HepG2 (cell line): ENCODE measurements around the gene FGFR3. TPM values are rescaled to one million over a fixed set of nuclear protein-coding genes. Genes with fewer than 3 reads are reported as not detected.

ENCODE experiments used
- CHCHD3 ChIP-seq: sonication (generic); formaldehyde crosslinking; IDR thresholded peaks from 2 replicates; pipeline ENCODE4 v1.8.0; 2022; ENCODE audit warnings: mild to moderate bottlenecking, missing genetic modification reagents, moderate library complexity
- CHD4 ChIP-seq: fragments of 200-600 bp; sonication (generic); IDR thresholded peaks from 2 replicates; pipeline ENCODE4 v1.7.0; 2017; ENCODE audit warnings: mild to moderate bottlenecking, low read length, borderline replicate concordance
- GMEB2 ChIP-seq: IDR thresholded peaks from 2 replicates; pipeline ENCODE4 v1.6.1; 2016; ENCODE audit warnings: missing biosample characterization, missing genetic modification reagents, low read depth
- HDAC2 ChIP-seq: sonication (generic); formaldehyde crosslinking; IDR thresholded peaks from 2 replicates; pipeline ENCODE4 v1.4.0; 2020; ENCODE audit warnings: missing genetic modification reagents
- HOXD1 ChIP-seq: sonication (generic); formaldehyde crosslinking; IDR thresholded peaks from 2 replicates; pipeline ENCODE4 v1.5.0; 2020; ENCODE audit warnings: missing genetic modification reagents
- ONECUT2 ChIP-seq: sonication (generic); formaldehyde crosslinking; IDR thresholded peaks from 2 replicates; pipeline ENCODE4 v1.4.0; 2020; ENCODE audit warnings: missing genetic modification reagents
- PAF1 ChIP-seq: IDR thresholded peaks from 2 replicates; pipeline ENCODE4 v1.6.1; 2016; ENCODE audit warnings: missing genetic modification reagents, missing compliant biosample characterization
- RARG ChIP-seq: sonication (generic); formaldehyde crosslinking; IDR thresholded peaks from 2 replicates; pipeline ENCODE4 v1.4.0; 2020; ENCODE audit warnings: low read depth, mild to moderate bottlenecking, missing genetic modification reagents
- ZBTB42 ChIP-seq: sonication (generic); formaldehyde crosslinking; IDR thresholded peaks from 2 replicates; pipeline ENCODE4 v1.5.0; 2020; ENCODE audit warnings: mild to moderate bottlenecking, missing genetic modification reagents
- ZFP62 ChIP-seq: sonication (generic); formaldehyde crosslinking; IDR thresholded peaks from 2 replicates; pipeline ENCODE4 v1.4.0; 2020; ENCODE audit warnings: missing genetic modification reagents
- ZFP82 ChIP-seq: sonication (generic); formaldehyde crosslinking; IDR thresholded peaks from 2 replicates; pipeline ENCODE4 v1.5.1; 2020; ENCODE audit warnings: mild to moderate bottlenecking, missing genetic modification reagents, borderline replicate concordance
- ZNF224 ChIP-seq: sonication (generic); formaldehyde crosslinking; IDR thresholded peaks from 2 replicates; pipeline ENCODE4 v1.5.0; 2020; ENCODE audit warnings: mild to moderate bottlenecking, missing genetic modification reagents
- ZNF672 ChIP-seq: sonication (generic); formaldehyde crosslinking; IDR thresholded peaks from 2 replicates; pipeline ENCODE4 v1.8.1; 2022; ENCODE audit warnings: missing genetic modification reagents
- ZNF780A ChIP-seq: sonication (generic); formaldehyde crosslinking; IDR thresholded peaks from 2 replicates; pipeline ENCODE4 v1.8.0; 2022; ENCODE audit warnings: mild to moderate bottlenecking, missing genetic modification reagents, moderate library complexity
- ZSCAN31 ChIP-seq: sonication (generic); formaldehyde crosslinking; IDR thresholded peaks from 2 replicates; pipeline ENCODE4 v1.5.0; 2020; ENCODE audit warnings: low read depth, mild to moderate bottlenecking, missing genetic modification reagents
- ZZZ3 ChIP-seq: sonication (generic); formaldehyde crosslinking; IDR thresholded peaks from 2 replicates; pipeline ENCODE4 v1.4.0; 2020; ENCODE audit warnings: missing genetic modification reagents, mild to moderate bottlenecking, borderline replicate concordance
- polyA plus RNA-seq, 8 experiments: library from polyadenylated mRNA; depleted of rRNA in 3 of 8; stranded (reverse) in 7 of 8; unstranded in 1 of 8; fragments of >200 nt; fragmentation: Illumina TruSeq in 4 of 8; extraction: Trizol in 4 of 8; gene quantifications; 2 replicates each; pipeline versions ENCODE4 v1.2.1 to v1.2.3, GENCODE V29; 2011 to 2016; ENCODE audit warnings: low read depth in 4 of 8, missing spikeins in 1 of 8, mixed read lengths in 1 of 8; ENCODE audit not compliant: insufficient read depth in 1 of 8
- total RNA-seq, 5 experiments: library from RNA; depleted of rRNA; stranded (reverse); fragments of >200 nt; fragmentation: Illumina TruSeq; extraction: Trizol; gene quantifications; 2 replicates each; pipeline ENCODE4 v1.2.3, GENCODE V29; 2016; ENCODE audit warnings: low read depth in 1 of 5
- TF ChIP-seq, protein P1 (sequence below): sonication (generic); formaldehyde crosslinking; IDR thresholded peaks from 2 replicates; pipeline ENCODE4 v1.5.0; 2020; ENCODE audit warnings: mild to moderate bottlenecking, missing genetic modification reagents
- TF ChIP-seq, protein P2 (sequence below): sonication (generic); formaldehyde crosslinking; IDR thresholded peaks from 2 replicates; pipeline ENCODE4 v1.5.0; 2020; ENCODE audit warnings: missing genetic modification reagents
- TF ChIP-seq, protein P3 (sequence below): sonication (generic); formaldehyde crosslinking; IDR thresholded peaks from 2 replicates; pipeline ENCODE4 v1.5.1; 2020; ENCODE audit warnings: mild to moderate bottlenecking, missing genetic modification reagents, moderate library complexity

FGFR3 gene
- total and polyA plus RNA-seq, 2 of the 13 experiments (the other 11 are each of a cell fraction or from before 2014, with no cell fraction given): 103 to 109 TPM

DNA sequence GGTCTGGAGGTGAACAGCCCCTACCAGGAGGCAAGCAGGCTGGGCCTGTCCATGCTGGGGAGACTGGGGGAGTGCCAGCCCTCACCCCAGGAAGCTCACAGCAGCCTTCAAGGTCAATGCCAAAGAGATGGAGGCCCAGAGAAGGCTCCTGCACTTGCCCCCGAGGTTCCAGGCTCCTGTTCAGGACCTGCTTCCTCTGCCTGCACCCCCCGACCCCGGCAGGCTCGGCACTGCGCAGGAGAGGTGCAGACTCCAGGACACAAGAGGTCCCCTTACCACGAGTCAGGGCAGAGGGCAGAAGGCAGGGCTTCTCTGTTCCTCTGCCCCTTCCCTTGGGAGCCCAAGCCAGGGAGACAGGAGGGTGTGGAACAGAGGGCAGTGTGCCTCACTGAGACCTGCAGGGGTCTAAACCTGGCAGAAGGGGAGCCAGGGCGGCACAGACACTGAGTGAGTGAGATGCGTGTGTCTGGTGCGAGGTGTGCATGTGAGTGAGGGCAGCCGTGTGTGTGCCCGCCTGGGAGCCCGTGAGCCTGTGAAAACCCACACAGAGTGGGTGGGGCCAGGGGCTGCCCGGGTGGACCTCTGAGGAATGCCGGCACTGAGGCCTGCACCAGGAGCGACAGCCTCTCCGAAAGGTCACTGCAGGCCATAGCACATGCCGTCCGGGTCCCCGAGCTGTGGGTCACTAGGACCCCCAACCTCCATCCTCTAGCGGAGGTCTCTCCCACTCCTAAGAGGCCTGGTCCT is 30.7 kb upstream of the FGFR3 start (continued):
- TF ChIP-seq GMEB2: no peak
- no peak for TF ChIP-seq ZNF780A (CRISPR knock-in tag)
- TF ChIP-seq, protein P1, sequence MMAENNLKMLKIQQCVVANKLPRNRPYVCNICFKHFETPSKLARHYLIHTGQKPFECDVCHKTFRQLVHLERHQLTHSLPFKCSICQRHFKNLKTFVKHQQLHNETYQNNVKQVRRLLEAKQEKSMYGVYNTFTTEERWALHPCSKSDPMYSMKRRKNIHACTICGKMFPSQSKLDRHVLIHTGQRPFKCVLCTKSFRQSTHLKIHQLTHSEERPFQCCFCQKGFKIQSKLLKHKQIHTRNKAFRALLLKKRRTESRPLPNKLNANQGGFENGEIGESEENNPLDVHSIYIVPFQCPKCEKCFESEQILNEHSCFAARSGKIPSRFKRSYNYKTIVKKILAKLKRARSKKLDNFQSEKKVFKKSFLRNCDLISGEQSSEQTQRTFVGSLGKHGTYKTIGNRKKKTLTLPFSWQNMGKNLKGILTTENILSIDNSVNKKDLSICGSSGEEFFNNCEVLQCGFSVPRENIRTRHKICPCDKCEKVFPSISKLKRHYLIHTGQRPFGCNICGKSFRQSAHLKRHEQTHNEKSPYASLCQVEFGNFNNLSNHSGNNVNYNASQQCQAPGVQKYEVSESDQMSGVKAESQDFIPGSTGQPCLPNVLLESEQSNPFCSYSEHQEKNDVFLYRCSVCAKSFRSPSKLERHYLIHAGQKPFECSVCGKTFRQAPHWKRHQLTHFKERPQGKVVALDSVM (CRISPR knock-in tag): no peak
- no peak for TF ChIP-seq ONECUT2
- TF ChIP-seq ZNF224 (CRISPR knock-in tag): no peak
- no peak for TF ChIP-seq CHCHD3 (CRISPR knock-in tag)
- no peak for TF ChIP-seq CHD4
- no peak for TF ChIP-seq ZFP82 (CRISPR knock-in tag)
- TF ChIP-seq ZZZ3 (CRISPR knock-in tag): no peak
- TF ChIP-seq, protein P2, sequence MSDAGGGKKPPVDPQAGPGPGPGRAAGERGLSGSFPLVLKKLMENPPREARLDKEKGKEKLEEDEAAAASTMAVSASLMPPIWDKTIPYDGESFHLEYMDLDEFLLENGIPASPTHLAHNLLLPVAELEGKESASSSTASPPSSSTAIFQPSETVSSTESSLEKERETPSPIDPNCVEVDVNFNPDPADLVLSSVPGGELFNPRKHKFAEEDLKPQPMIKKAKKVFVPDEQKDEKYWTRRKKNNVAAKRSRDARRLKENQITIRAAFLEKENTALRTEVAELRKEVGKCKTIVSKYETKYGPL (CRISPR knock-in tag): no peak
- no peak for TF ChIP-seq ZSCAN31 (CRISPR knock-in tag)
- TF ChIP-seq PAF1 (CRISPR knock-in tag): no peak
- no peak for TF ChIP-seq HDAC2
- TF ChIP-seq HOXD1 (CRISPR knock-in tag): no peak
- no peak for TF ChIP-seq ZNF672 (CRISPR knock-in tag)
- TF ChIP-seq ZBTB42 (CRISPR knock-in tag): no peak
- TF ChIP-seq, protein P3, sequence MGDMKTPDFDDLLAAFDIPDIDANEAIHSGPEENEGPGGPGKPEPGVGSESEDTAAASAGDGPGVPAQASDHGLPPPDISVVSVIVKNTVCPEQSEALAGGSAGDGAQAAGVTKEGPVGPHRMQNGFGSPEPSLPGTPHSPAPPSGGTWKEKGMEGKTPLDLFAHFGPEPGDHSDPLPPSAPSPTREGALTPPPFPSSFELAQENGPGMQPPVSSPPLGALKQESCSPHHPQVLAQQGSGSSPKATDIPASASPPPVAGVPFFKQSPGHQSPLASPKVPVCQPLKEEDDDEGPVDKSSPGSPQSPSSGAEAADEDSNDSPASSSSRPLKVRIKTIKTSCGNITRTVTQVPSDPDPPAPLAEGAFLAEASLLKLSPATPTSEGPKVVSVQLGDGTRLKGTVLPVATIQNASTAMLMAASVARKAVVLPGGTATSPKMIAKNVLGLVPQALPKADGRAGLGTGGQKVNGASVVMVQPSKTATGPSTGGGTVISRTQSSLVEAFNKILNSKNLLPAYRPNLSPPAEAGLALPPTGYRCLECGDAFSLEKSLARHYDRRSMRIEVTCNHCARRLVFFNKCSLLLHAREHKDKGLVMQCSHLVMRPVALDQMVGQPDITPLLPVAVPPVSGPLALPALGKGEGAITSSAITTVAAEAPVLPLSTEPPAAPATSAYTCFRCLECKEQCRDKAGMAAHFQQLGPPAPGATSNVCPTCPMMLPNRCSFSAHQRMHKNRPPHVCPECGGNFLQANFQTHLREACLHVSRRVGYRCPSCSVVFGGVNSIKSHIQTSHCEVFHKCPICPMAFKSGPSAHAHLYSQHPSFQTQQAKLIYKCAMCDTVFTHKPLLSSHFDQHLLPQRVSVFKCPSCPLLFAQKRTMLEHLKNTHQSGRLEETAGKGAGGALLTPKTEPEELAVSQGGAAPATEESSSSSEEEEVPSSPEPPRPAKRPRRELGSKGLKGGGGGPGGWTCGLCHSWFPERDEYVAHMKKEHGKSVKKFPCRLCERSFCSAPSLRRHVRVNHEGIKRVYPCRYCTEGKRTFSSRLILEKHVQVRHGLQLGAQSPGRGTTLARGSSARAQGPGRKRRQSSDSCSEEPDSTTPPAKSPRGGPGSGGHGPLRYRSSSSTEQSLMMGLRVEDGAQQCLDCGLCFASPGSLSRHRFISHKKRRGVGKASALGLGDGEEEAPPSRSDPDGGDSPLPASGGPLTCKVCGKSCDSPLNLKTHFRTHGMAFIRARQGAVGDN (CRISPR knock-in tag): peak; percentile 77
- no peak for TF ChIP-seq ZFP62 (CRISPR knock-in tag)
- no peak for TF ChIP-seq RARG (CRISPR knock-in tag)
- TF ChIP-seq, all 625 proteins: peak for 43
